AG09319 (cell line): ENCODE data around the gene PVALB.

ENCODE experiments used
- DNase-seq: peaks from one replicate; pipeline ENCODE4 v3.0.0-alpha.2; 2010; ENCODE audit warnings: low read depth; ENCODE audit errors: extremely low read depth
- TF ChIP-seq, protein P1 (sequence below): IDR thresholded peaks from 2 replicates; pipeline ENCODE4 v1.5.1; 2011; ENCODE audit warnings: low read depth, mild to moderate bottlenecking, inconsistent platforms, low read length, moderate library complexity

PVALB gene

DNA sequence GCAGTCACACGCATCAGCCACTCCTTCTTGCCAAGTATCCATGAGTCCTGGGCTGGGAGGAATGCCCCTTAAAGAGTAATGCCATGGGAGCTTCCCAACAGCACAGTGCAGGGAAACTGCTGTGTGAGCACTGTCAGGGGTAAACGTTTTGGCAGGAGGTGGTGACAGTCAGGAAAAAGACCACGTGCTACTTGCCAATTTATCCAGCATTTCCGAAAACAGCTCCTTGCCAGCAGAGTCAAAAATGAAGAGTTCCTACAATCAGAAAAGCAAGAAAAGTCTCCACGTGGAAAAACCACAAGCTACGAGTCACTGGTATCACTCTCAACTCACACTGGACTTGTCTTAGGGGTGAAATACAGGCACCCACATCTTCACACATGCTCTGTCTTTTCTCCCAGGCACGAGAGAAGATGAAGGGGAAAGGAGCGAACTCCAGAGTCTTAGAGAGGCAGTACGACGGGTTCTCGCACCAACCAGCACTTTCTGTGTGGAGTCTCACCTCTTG is 50.8 kb downstream of the PVALB start:
- DNase-seq, result no peak
- TF ChIP-seq, protein P1, sequence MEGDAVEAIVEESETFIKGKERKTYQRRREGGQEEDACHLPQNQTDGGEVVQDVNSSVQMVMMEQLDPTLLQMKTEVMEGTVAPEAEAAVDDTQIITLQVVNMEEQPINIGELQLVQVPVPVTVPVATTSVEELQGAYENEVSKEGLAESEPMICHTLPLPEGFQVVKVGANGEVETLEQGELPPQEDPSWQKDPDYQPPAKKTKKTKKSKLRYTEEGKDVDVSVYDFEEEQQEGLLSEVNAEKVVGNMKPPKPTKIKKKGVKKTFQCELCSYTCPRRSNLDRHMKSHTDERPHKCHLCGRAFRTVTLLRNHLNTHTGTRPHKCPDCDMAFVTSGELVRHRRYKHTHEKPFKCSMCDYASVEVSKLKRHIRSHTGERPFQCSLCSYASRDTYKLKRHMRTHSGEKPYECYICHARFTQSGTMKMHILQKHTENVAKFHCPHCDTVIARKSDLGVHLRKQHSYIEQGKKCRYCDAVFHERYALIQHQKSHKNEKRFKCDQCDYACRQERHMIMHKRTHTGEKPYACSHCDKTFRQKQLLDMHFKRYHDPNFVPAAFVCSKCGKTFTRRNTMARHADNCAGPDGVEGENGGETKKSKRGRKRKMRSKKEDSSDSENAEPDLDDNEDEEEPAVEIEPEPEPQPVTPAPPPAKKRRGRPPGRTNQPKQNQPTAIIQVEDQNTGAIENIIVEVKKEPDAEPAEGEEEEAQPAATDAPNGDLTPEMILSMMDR, result no peak

DNA sequence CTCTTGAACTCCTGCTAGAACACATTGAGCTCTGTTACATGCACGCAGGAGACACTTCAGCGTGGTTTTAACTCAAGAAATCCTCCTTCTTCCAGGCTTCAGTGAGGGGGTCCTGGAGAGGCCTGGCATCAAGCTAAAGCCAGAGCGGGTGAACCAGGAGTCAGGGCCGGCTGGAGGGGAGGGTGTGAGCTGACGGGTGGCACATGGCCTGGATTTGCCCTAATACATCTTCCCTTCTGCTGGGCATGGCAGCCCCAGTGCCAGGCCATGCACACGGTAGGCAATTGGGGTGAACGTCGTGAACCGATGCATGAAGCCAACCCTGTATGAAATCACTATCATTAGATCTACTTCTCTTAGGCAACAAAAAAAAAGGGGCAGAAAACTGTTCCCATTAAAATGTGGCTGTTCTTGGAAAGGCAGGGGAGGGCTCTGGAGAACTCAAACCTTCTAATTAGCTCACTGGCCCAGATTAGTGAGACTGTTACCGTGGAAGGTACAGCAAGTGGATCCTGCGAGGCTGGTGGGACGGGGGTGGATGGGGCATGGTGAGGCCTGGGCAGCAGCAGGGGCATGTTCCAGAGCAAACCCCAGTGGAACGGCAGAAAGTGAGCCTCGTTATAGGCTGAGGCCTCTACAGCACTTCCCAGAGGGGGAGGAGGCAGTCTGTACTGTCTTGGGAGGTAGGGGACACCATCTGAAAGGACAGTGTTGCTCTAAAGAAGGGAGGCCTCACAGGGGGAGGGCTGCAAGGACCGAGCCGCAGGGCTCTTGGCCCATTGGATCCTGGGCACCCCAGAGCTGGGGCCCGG is 51.5 kb downstream of the PVALB start:
- DNase-seq, result no peak
- TF ChIP-seq, protein P1, result no peak

DNA sequence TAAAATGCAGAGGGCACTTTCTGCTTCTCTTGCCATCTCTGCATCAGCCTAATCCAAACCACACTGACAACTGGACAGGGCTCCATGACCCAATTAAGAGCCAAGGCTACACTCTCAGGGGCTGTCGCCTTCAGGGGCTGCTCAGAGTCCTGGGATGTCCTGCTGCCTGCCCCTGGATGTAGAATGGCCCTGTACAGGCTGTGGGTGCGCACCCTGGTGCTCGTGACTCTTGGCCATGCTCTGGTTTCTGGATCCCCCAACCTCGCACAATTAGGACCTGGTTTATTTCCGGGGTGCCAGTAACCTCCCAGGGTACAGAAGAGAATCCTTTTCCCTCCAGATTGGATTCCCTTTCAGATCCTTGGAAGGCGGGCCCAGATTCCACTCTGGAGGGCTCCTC is 52.2 kb downstream of the PVALB start:
- TF ChIP-seq, protein P1, result no peak

DNA sequence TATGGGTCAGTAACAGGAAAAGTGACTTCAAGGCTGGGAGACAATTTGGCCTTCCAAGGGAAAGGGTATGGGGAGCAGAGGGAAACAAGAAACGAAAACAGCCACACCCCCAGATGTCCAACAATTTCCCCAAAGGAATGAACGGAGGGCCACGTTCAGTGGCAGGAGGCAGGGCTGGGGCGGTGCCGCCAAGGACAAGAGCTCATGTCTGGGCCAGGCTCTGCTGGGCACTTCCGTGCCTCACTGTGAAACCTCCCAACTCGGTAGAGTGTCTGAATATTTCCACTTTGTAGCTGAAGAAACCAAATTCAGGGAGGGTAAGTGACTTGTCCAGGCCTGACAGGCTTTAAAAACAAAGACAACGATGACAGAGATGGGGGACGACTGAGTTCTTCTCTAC is 52.8 kb downstream of the PVALB start:
- TF ChIP-seq, protein P1, result no peak
- DNase-seq, result no peak

More for the DNA sequence above, 52.2 kb downstream of the PVALB start:
- no peak for DNase-seq

DNA sequence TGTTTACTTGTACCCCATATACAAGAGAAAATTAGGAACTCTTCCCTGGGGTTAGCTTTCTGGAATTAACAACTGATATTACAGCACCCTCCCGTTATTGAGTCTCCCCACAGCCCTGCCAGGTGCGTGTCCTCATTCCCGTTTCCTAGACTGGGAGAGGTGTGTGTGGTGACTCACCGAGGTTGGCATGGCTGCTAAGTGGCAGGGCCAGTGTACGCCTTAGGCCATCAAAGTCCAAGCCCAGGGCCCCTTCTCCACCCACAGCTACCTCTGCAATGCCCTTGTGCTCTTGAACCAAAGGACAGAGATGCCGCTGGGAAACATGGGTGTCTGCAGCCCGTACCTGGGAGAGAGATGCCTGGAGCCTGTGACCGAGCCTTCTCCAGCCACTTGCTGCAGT is 53.3 kb downstream of the PVALB start:
- TF ChIP-seq, protein P1, result no peak
- DNase-seq, result no peak

DNA sequence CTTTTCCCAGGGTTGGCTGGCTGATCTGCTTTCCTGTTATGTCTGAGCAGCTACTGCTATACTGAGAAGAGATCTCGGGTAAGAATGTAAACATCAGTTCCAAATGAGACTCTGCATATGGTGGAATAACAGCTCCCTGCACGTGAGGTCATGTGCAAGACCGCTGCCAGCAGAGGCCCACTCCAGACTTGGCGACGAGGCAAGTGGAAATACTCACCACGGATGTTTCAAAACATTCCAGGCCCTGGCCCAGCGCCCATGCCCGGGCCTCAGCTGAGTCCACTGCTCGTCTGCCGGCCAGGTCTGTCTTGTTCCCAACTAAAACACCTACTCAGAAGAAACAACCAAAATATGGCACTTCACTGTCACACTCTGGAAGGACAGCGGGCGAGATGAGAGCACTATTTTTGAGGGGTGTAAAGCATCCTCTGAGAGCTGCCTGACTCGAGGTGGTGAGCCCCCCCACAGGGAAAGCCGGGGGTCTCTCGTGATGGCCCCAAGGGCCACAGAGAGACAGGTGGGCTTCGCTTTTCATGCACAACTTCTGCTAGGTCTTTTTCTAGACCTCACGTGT is 54.1 kb downstream of the PVALB start:
- peak; percentile 19 for DNase-seq
- TF ChIP-seq, protein P1, result no peak

DNA sequence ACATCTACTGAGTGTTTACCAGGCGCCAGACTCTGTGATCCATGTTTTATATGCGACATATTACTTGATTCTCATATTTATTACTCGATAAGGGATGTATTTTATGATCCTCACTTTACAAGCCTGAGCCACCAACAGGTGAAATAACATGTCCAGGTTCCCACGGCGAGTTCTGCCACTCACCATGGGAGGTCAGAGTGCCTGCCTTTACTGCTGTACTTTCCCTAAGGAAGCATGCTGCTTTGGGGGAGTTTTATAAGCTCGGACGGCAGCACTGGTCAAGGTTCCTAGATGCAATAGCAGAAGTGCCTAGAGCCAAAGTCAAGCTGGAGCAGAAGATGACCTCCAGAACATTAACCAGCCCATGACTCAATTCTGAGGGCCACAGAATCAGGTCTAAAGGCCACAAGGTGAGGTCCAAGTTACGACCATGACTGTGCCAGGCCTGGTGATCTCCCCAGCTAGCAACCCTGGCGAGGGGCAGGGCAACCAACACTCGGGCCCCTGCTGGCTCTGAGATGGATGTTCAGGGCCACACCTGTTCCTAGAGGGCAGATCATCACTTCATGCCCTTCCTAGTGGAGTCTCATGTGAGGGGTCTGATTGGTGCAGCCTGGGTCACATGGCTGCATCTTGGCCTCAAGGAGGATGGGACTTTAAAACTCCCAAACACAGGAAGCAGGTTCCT is 55.1 kb downstream of the PVALB start:
- TF ChIP-seq, protein P1, result no peak
- no peak for DNase-seq
